Left lobe of liver (tissue), 2 donors: ENCODE measurements around the gene MAMSTR. TPM values are rescaled to one million over a fixed set of nuclear protein-coding genes. Genes with fewer than 3 reads are reported as not detected.

Source experiments
- ATAC-seq: fragments of 200-7000 bp; cut with Tn5 transposase; one replicate; pipeline ENCODE4 v1.9.1; 2020; ENCODE audit warnings: mild to moderate bottlenecking, moderate library complexity
- DNase-seq: peaks from one replicate; pipeline ENCODE4 v3.0.0-alpha.2; 2020; ENCODE audit warnings: low spot score
- total RNA-seq: library from RNA; stranded (reverse); gene quantifications from one replicate; pipeline ENCODE4 v1.2.1, GENCODE V29; 2021
- donor health status: DM: no; HTN: no; CAD: no; lungs with moderate emphysema.
- donor health status: DM: no; HTN: yes; CAD: no.

Gene MAMSTR
- total RNA-seq, 1 donor from 2014 or later, result 0.23 TPM

DNA sequence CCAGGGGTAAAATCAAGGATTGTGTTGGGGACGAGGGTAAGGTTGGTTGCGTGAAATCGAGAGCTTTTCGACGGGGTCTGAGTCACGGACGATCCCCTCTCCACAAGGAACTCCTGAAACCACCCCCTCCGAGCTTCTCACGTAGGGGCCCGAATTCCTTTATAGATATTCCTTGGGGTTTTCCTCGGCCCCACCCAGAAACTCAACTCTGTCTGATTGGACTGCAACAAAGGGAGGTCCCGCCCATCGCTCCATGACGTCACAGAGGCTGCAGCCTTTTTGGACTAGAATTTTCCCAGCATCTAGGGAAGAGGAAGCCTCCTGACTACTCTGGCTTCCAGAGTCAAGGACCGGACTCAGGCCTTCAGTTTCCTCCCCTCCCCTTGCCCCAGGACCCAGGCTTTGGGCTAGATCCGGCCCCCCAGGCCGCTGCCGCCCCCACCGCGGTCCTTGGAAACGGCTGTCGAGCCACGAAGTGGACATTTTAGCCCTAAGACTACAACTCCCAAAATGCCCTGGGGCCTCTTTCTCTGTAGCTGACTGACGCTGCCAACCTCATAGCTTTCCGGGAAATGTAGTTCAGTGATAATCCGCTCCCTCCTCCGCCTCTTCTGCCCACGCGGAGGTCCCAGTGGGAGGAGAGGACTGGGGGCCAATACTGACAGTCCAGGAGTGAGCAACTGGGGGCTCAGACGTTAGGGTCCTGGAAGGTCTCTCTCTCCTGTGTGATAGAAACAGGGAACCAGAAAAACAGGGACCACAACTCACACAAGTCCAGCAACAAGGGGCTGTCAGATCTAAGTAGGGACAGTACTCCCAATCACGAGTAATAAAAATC, 27.4 kb upstream of the MAMSTR start, which contains the start of gene IZUMO1:
Gene IZUMO1, minus strand, starts transcription at position 172 of the 838 bp plus-strand sequence. CDS start 1,050 bp downstream, outside the sequence.
- DNase-seq (peak; percentile 68), ATAC-seq (peak; percentile 80)

DNA sequence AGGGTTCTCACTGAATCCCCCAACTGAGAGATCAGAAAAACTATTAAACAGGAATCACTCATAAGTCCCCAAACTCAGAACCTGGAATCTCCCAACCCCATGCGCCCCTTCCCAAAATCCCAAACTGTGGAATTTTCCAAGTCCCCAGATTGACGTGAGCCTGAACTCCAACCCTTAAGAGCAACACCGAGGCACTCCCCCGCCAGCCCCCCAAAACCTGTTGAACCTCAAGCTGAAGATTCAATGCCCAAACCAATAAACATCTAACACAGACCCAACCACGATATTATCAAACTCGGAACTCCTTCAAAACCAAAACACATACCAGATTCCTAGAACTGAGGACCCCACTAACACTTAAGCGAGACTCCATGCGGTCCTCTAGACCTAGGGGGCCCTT, 26.6 kb upstream of the MAMSTR start:
- no peak for ATAC-seq
- DNase-seq, result no peak

DNA sequence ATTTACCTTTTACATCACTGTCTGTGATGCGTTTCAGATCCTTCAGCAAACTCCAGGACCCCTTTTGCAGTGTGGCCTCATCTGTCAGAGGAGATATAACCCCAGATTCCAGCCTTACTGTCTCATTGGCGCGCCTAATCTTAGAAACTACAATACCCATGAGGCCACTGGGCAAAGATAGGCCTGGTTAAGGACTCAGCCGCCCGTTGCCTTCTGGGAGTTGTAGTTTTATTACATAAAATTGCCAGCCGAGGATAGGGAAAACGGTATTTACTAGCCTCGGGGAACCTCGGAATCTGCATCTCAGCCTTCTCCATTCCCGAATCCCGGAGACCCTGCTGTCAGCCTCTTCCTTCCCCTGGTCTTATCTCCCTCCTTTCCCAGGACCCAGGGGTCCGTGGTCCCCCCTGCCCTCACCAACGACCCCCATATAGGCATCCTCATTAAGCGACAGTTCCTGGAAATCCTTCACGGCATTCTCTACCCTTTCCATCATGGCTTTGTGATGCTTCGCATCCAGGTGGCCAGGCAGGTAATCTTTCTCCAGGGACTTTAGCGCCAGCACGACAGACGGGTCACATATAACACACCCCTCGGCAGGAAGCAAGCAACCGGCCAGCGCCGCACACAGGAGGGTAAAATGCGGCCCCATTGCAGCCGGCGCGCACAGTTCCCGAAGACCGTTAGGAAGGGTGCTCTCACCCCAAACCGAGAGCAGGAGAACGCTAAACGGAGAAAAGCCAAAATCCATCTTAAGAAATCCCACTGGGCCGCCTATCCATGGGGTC, 25.9 kb upstream of the MAMSTR start:
- peak; percentile 76 for ATAC-seq
- no peak for DNase-seq

DNA sequence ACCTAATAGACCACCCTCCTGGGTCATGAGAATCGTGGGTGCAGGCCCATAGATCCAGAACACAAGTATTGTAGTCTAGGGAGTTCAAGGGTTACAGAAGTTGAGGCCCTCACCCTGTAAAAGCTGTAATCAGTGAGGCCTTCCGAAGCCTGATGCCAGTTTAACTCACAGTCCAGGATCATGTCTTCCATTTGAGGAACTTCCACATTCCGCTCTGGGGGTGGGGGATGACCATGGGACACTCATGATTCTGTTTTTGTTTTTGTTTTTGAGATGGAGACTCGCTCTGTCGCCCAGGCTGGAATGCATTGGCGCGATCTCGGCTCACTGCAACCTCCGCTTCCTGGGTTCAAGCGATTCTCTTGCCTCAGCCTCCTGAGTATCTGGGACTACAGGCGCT, 22.6 kb upstream of the MAMSTR start:
- DNase-seq (no peak), ATAC-seq (no peak)

DNA sequence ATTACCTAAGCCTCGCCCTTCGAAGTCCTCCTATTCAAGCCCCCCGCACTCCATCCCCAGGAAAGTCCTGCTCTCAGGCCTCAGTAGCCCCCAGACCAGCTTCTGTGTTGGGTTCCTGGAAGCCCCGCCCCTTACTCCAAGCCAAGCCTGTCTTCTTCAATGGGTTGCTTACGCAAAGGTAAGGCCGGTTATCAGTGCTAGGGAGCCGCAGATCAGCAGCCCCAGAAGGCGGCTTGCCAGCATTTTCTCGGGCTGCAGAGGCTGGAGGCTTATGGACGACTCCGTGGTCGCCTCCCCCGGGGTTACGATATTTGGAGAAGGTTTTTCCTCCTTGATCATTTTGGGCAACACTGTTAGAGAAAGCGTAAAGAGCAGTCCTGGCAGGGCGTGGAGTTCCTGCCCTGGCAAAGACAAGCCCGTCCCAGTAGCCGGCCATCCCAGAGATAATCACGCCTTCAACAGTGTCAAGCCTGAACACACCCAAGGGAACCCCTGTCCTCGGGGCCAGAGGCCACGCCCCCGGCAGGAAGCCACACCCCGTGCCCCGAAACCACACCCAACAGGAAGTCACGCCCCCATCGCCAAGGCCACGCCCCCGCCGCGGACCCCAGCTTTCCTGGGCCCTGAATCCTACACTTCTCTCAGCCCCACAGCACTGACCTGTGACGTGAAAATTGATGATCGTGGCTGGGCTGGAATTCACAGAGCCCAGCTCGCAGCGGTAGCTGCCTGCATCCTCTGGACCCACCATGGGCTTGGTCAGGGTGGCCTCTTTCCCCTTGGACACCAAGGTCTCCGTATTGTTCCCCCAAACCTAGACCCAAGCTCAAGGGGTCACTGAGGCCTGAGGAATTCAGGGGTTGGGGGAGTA, 21.8 kb upstream of the MAMSTR start:
- DNase-seq (peak; percentile 59), ATAC-seq (no peak)

DNA sequence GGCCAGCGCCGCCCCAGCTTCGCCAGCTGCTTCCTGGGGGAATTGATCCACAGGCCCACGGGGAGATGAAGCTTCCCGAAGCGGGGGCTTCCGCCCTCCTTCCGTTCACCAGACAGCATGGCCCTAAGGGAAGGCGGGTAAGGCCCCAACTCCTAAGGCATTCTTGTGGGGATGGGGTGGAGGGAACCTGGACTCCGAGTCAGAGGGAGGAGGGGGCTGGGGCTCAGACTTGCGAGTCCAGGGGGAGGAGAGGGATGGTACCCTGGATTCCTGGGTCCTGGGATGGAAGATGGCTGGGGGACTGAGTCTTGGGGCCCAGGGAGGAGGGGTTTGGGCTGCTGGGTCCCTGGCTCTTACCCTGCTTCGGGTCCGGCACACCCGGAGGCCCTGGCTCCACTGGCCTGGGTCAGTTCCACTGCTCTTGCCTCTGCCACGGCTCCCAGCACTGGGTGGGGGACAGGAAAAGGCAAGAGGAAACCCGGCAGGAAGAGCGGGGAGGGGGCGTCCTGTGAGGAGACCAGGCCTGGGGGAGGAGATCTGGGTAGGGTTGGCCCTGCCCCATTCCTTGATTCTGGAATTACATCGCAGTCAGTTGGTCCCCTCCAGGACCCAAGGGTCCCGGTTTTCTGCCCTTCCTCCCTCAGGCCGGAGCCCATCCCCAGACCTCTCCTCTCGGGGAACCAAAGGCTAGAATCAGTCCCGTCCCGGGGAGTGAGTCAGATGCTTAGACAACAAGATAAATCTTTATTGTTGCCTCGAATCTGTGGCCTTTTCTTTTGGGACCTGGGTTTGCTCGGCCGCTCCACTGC, 20.8 kb upstream of the MAMSTR start, which contains the start of gene RASIP1:
Gene RASIP1, minus strand, starts transcription at position 447 of the 809 bp plus-strand sequence. Its CDS starts 328 bp downstream, at position 119.
- DNase-seq (no peak), ATAC-seq (peak; percentile 1)

DNA sequence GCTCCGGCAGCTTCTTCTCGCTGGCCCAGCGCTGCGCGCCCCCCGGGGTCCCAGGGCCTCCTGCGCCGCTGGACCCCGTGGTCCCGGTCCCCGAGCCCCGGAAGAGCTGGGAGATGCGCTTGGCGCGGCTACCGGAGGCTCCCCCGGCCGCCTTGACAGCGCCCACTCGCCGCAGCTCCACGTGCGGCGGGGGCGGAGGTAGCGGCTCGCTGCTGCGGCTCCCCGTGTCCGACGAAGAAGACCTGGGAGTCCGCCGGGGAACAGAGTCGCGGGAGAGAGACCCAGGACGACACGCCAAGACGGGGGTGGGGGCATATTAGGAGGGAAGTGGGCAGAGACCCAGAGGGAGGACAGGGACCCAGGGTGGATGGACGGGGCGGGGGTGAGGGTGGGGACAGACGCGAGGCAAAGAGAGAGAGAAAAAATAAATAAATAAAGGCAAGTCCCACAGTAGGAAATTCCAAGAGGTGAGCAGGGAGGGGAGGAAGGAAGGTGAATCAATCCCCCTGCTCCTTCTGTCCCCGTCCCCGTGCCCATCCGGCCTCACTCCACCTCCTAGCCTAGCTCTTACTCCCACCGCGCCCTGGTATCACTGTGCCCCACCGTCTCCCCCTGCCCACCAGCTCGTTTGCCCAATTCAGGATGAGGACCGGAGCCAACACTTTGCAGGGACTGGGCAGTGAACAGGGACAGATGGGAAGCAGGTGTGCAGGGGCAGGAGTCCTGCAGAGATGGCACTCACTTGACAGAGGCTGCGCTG, 20.1 kb upstream of the MAMSTR start:
- ATAC-seq (no peak), DNase-seq (no peak)

DNA sequence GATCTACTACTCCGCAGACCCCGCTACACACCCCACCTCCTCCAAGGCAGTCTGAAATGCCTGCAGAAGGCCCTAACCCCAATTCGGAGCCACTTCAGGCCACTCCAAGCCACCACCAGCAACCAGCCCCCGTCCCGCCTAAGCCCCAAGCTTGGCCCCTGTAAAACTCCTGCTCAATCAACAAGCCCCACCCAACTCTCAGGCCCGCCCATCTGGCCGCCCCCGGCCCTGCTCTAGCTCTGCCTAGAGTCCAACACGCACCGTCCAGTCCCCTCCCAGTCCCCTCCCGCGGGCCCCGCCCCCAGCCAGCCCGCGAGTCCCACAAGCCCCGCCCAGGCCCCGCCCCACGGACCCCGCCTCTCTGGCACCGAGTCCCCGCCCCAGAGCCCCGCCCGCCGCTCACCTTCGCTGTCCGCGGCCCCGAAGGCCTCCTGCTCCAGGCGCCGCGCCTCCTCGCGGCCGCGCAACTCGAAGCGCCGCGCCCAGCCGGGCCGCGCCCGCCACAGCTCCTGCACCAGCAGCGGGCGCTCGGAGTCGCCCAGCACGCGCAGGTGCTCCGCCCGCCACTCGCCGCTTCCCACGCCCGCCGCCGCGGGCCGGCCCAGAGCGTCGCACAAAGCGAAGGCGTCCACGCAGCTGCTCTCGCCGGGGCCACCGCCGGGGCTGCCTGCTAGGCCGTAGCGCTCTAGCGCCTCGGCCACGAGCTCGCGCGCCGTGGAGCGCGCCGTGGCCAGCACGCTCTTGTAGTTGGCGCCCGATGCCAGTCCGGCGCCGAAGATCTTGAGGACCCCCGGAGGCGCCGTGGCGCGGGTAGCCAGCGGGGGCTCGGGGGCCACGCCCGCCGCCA, 19.3 kb upstream of the MAMSTR start:
- peak; percentile 93 for ATAC-seq
- DNase-seq, result peak; percentile 95

DNA sequence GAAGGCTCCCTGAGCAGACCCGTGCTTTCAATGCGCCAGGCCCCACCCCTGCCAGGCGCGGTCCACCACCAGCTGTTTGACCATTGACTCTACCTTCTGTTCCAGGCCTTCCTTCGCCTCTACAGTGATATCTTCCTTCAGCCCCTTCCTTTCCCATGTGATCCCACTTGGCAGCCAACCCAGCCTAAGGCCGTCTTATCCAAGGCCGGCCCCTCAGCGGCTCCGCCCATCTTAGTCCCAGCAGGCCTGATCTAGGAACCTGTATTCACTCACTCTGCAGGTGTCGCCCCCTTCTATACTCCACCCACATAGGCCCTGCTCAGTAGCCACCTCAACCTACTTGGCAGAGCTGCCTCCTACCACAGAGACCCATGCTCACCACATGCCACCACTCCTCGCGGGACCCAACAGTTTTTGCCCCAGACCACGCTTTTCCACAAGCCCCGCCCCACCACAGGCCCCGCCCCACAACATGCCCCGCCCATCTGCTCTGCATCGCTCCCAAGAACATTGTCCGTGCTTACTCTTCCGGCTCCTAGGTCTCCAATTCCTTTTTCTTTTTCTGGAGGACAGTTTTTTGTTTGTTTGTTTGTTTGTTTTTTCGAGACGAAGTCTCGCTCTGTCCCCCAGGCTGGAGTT, 18.0 kb upstream of the MAMSTR start:
- ATAC-seq, result no peak
- no peak for DNase-seq

DNA sequence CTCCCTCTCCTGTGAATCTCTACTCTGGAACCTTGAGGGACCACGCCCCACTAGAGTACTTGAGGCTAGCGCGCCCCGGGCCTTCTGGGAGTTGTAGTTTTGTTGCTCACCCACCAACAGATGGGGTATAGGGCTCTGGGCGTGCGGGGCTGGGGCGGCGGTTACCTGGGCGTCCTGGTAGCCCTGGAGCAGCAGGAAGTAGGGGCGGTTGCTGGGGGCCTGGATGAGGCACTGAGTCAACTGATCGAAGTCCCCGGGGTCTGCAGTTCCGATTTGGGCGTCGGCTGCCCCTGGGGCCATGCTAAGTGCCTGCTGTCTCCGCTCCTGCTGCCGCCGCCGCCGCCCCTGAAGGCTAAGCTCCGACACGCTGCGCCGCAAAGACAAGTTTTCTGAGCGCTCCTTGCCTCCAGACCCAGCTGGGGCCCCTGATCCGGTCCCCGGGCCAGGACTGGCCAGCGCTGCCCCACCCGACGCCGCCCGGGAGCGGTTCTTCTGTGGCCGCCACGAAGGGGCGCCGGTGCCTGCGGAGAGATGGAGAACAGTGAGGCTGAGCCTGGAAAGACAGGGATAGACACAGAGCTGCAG, 15.6 kb upstream of the MAMSTR start:
- DNase-seq (no peak), ATAC-seq (no peak)

DNA sequence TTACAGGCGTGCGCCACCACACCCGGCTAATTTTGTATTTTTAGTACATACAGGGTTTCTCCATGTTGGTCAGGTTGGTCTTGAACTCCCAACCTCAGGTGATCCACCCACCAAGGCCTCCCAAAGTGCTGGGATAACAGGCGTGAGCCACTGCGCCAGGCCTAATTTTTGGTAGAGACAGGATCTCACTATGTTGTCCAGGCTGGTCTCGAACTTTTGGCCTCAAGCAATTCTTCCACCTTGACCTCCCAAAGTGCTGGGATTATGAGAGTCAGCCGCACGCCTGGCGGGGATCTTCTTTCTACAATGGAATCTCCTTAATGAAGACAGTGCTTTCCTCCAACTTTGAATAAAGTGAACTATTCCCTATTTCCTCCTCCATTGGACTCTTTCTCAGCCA, 15.1 kb upstream of the MAMSTR start:
- DNase-seq (no peak), ATAC-seq (no peak)

DNA sequence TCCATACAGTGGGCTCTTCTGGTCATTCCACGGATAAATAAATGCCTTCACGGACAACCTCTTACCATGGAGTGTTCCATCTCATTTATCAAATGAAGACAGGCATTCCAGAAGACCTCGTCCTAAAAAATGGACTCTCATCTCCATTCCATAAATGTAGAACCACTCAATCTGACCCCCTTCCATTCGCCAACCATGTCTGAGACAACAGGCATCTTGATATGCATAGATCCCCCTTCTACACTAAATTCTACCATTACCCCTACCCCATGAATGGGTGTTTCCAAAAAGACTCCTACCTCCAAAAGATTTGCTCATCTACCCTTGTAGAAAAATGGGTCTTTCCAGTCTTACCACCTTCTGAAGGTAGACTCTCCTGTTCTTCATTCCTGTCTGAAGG, 11.9 kb upstream of the MAMSTR start:
- no peak for DNase-seq
- no peak for ATAC-seq

DNA sequence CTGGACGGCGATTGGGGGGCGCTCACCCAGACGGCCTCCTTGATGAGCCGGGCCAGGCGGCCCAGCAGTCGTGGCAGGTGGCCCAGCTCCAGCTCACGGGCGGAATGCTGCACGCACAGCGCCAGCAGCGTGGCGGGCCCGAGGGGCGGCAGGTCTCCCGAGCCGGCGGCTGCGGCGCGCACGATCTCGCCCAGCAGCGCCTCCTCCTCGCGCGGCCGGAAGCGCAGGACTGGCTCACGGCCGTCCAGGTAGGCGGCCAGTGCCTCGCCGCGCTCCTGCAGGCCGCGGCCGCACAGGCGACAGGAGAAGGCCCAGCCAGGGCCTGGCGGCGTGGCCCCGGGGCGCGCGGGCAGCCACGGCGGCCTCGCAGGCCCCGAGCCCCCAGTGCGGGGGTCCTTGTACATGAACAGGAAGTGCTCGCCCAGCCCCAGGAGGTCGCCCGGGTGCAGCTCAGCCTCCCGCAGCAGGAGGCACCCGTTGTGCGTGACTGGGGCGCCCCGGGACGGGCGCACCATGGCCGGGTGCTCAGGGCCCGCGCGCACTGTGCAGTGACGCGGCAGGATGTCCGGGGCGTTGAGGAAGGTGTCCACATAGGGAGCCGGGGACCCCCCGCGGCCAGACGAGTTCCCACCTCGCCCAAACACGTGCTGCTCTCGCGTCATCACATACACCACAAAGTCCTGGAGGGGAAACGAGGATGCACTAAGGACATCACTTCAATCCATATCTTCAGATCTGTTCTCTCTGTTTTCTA, 9.6 kb upstream of the MAMSTR start:
- DNase-seq (peak; percentile 46), ATAC-seq (peak; percentile 70)

DNA sequence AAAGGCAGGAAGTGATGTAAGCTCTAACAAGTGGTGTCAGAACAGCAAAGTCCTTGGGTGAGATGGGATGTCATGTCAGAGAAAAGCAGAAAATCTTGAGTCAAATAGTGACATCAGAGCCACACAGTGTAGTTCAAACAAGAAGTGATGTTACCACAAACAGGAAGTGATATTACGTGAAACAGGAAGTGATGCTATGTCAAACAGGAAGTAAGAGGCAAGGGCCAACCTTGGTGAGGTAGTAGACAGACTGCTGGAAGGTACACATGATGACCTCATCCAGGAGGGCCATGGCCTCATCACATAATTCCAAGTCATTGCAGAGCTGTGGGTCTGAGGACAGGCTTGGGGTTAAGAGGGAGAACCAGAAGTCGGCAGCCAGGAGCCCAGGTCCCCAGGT, 7.0 kb upstream of the MAMSTR start:
- ATAC-seq (no peak), DNase-seq (peak; percentile 42)

DNA sequence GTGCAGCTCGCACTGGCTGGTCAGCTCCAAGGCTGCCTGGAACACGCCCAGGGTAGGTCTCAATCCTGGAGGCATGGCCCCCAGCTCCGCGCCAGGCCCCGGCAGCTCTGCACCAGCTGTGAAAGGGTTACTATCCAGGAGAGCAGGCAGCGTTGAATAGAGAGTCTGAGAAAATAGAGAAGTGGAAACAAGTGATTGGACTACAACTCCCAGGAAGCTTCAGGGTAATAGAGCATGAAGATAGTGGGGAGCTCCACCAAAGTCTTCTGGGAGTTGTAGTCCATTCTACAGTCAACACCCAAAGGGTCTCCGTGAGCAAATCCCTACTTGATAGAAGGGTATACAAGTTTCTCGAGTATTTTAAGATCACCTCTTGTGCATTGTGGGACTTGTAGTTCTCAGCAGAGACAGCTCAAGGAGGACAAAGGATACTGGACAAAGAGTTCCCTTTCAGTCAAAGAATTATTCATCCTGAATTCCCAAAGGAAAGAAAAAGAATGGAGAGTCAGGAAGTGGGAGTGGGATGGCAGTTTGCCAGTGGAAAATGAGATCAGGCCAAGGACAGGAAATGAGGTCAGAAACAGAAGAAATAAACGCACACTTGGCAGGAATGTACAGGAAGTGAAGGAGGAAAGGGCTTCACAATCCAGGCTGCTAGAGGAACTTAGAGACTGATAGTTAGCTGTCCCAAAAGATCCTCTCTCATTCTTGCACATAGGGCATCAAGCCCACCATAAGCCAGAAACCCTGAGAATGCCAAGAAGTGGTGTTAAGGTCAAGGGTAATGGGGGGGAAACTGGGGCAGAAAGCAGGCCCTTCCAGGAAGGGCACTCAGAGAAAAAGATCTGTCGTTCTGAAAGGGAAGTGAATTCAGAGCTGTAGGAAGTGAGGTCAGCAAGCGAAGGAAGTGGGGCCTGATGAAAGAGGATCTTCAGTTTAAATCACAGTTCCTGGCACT, 5.5 kb upstream of the MAMSTR start:
- ATAC-seq, result peak; percentile 35
- no peak for DNase-seq
